HAP-1 (cell line): Measurements from ENCODE around the gene KCNAB1.

Source experiments
- DNase-seq, 2 experiments: peaks; one replicate each; pipeline ENCODE4 v3.0.0-alpha.2; 2016 to 2020; ENCODE audit warnings: low spot score in 2 of 2
- H3K27me3 ChIP-seq: fragments of 250-450 bp; sonication (Bioruptor Pico); 2 replicates; pipeline ENCODE4 v1.5.1; 2020; ENCODE audit warnings: low read depth, mild to moderate bottlenecking, moderate library complexity
- H3K36me3 ChIP-seq: fragments of 250-450 bp; sonication (Bioruptor Pico); replicated peaks from 2 replicates; pipeline ENCODE4 v1.5.1; 2020; ENCODE audit warnings: mild to moderate bottlenecking
- H3K4me1 ChIP-seq: fragments of 250-450 bp; sonication (Bioruptor Pico); 2 replicates; pipeline ENCODE4 v1.5.1; 2020; ENCODE audit warnings: mild to moderate bottlenecking
- H3K4me3 ChIP-seq: fragments of 250-450 bp; sonication (Bioruptor Pico); 2 replicates; pipeline ENCODE4 v1.5.1; 2020; ENCODE audit warnings: mild to moderate bottlenecking, moderate library complexity
- H3K9me3 ChIP-seq: fragments of 250-450 bp; sonication (Bioruptor Pico); 2 replicates; pipeline ENCODE4 v1.5.1; 2020; ENCODE audit warnings: mild to moderate bottlenecking, moderate library complexity
- in situ Hi-C: fragments of 300-500 bp; cut with MboI; formaldehyde crosslinking; loops from 3 replicates; pipeline ENCODE4 v1.14.3; 2020; ENCODE audit warnings: low sequenced_read_pairs, inconsistent platforms, mixed read lengths

Gene KCNAB1

GRCh38 chr3:156579427-156579851 is 459.1 kb downstream of the KCNAB1 start:
- Histone ChIP-seq H3K36me3 (no peaks in the 10 kb centered on the region), H3K4me3 (no peak overlapping the region), H3K27me3 (peaks cover 6% of the 10 kb centered on the region; the same call in 1 of the 2 replicates), H3K4me1 (no peaks in the 10 kb centered on the region; the same call in 1 of the 2 replicates), H3K9me3 (no peaks in the 10 kb centered on the region)
- no peak for DNase-seq
- in situ Hi-C loops: no loop called here

- Histone ChIP-seq H3K9me3 (no peaks in the 10 kb centered on the region), H3K4me1 (no peaks in the 10 kb centered on the region)
- DNase-seq: no peak
Measured at GRCh38 chr3:156581033-156581432, 460.7 kb downstream of the KCNAB1 start.

GRCh38 chr3:156581954-156582353 is 461.6 kb downstream of the KCNAB1 start:
- Histone ChIP-seq H3K36me3 (no peaks in the 10 kb centered on the region), H3K9me3 (no peaks in the 10 kb centered on the region), H3K4me3 (no peak overlapping the region), H3K27me3 (peaks cover 5% of the 10 kb centered on the region), H3K4me1 (no peaks in the 10 kb centered on the region)
- in situ Hi-C loops: no loop called here
- no peak for DNase-seq

More at GRCh38 chr3:156581033-156581432, 460.7 kb downstream of the KCNAB1 start:
- H3K36me3 ChIP-seq: no peaks in the 10 kb centered on the region
- no peak overlapping the region for H3K4me3 ChIP-seq
- peaks cover 3% of the 10 kb centered on the region; the same call in 1 of the 2 replicates for H3K27me3 ChIP-seq
- in situ Hi-C loops: no loop called here

DNA sequence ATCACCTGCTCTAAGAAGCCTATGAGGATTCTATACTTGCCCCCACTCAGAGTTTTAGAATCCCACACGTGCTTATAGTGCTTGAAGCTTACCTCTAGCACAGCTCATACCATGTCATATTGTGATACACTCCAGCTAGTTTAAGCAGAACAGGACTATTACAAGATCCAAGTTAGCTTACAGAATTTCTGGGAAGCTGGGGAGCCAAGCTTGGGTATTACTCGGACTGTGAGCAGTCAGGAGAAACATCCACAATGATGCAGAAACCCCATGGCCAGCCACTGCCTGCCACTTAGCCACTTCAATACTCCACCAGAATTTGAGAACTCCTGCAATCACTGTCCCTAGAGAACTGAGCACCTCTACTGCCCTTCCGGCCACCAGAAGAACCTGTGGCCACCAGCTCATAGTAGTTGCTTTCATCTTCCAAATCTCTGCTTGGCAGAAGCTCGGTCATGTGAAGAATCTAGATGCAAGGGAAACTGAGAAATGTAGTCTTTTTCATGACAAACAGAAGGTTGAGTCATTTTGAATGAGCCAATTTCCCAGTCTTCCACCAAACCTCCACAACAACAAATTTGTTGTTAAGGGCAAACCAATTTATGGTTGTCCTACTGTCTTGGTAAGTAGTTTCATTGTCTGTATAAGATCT is 462.3 kb downstream of the KCNAB1 start:
- Histone ChIP-seq H3K4me3 (no peak overlapping the region), H3K9me3 (no peaks in the 10 kb centered on the region), H3K4me1 (no peaks in the 10 kb centered on the region), H3K36me3 (no peaks in the 10 kb centered on the region), H3K27me3 (peaks cover 5% of the 10 kb centered on the region)
- in situ Hi-C loops: no loop called here
- DNase-seq: no peak

GRCh38 chr3:156583469-156583868 is 463.1 kb downstream of the KCNAB1 start:
- in situ Hi-C loops: no loop called here
- DNase-seq: no peak

DNA sequence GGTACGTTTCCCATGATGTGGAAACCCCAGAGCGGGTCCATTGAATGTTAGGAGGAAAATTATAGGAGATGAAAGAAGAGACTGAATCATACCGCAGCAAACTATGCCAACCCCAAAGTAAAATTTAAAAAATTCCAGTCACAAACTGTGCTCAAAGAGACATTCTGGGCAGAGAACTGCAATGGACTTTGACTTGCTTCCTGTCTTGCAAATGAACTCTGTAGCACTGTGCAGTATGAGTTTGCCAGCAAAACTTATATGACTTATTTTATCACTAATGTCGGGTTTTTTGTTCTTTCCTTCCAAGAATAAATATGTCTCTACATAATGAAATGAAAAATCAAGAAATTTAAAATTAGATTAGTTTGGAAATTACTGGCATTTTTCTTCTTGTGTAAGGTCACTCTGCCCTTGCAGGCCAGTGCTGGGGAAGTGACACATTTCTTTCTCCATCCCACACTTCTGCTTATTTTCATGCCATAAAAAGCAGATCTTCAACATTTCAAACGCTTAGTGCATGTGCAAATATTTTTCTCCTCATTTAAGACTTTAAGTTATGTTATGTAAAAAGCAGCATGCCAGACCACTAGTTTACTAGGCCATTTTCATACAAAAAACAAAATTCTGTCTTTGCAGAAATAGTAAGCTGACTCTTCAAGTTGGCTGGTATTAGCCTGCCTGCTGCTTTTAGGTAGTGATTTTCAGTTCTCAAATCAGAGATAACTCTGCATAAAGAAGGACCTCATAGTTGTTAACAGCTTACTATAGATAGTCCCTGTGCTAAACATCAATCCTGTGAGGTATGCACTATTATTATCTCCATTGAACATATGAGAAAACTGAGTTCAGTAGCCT is 466.8 kb downstream of the KCNAB1 start:
- DNase-seq: no peak
- in situ Hi-C loops: no loop called here
- no peaks in the 10 kb centered on the region for H3K4me1 ChIP-seq

More at GRCh38 chr3:156583469-156583868, 463.1 kb downstream of the KCNAB1 start:
- Histone ChIP-seq H3K27me3 (peaks cover 5% of the 10 kb centered on the region), H3K36me3 (no peaks in the 10 kb centered on the region), H3K4me3 (no peak overlapping the region), H3K9me3 (no peaks in the 10 kb centered on the region), H3K4me1 (no peaks in the 10 kb centered on the region)

DNA sequence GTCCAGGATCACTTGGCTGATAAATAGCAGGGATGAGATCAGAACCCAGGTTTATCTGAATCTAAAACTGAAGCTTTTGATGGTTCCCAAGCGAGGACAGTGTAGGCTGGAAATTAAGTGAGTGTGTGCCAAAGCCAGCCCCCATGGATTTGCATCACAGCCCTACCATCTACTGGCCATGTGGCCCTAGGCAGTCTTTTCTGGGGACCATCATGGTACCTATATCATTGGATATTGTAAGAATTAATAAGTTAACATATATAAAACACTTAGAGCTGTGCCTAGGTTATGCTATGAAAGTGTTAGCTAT is 467.3 kb downstream of the KCNAB1 start:
- no peaks in the 10 kb centered on the region for H3K4me1 ChIP-seq
- peaks cover 5% of the 10 kb centered on the region for H3K27me3 ChIP-seq
- in situ Hi-C loops: no loop called here
- no peak overlapping the region for H3K4me3 ChIP-seq
- no peaks in the 10 kb centered on the region for H3K36me3 ChIP-seq
- no peak for DNase-seq
- no peaks in the 10 kb centered on the region for H3K9me3 ChIP-seq

More for the DNA sequence above, 466.8 kb downstream of the KCNAB1 start:
- no peaks in the 10 kb centered on the region for H3K9me3 ChIP-seq
- H3K4me3 ChIP-seq: no peak overlapping the region
- H3K27me3 ChIP-seq: peaks cover 5% of the 10 kb centered on the region
- H3K36me3 ChIP-seq: no peaks in the 10 kb centered on the region
